Fibroblast of skin of abdomen (primary cell): ENCODE results near the gene MADCAM1.
A peak's percentile ranks its signal among the peaks of the same experiment; 100 is the strongest.

ENCODE experiments used
- DNase-seq: peaks from one replicate; pipeline ENCODE4 v3.0.0-alpha.2; 2013

MADCAM1 gene

GRCh38 chr19:508204-509150 lies 12.2 kb downstream of the MADCAM1 start:
- no peak for DNase-seq

GRCh38 chr19:510606-511100 lies 14.4 kb downstream of the MADCAM1 start:
- DNase-seq: peak; percentile 87

GRCh38 chr19:511101-511851 lies 15.0 kb downstream of the MADCAM1 start:
- peak; percentile 76 for DNase-seq

DNA sequence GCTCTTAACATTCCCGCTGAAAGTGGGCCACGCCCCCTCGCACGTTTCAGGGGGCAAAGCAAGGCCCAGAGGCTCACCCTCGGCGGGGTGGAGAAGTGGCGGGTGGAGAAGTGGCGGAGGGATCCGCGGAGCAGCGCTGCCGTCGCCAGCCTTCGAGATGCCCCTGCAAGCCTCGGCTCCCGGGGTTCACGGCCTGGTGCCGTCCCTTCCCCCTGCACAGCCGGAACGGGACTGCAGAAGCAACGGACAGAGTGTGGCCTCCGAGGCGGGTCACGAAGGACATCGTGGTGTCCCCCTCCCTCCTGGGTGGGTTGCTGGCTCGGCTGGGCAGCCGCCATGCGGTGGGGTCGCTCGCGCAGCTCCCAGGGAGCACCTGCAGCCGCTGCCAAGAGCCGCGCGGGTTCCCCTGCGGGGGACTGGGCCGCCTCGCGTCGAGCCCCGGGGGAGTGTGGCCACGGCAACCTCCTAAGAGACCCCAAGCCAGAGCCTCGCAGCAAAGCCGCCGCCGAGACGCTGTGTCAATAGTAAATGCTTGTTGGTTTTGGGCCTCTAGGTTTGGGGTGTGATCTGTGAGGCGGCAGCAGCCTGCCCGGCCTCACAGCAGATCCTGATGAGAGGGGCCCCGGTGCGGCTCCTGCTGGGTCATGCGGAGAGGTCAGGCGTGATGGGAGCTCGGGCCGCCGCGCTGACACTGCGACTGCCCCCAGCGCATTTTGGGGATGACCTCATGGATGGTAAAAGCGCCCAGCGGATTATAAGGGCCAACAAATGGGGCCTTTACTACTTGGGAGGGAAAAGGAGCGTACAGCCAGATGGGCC lies 16.5 kb downstream of the MADCAM1 start:
- DNase-seq: no peak

- no peak for DNase-seq
Measured at GRCh38 chr19:513368-514165, 17.3 kb downstream of the MADCAM1 start.

GRCh38 chr19:514166-514663 lies 17.9 kb downstream of the MADCAM1 start:
- no peak for DNase-seq

- DNase-seq: peak; percentile 98
Measured at GRCh38 chr19:517721-518597, 21.7 kb downstream of the MADCAM1 start.

- no peak for DNase-seq
Measured at GRCh38 chr19:518598-519231, 22.4 kb downstream of the MADCAM1 start.

- DNase-seq: no peak
Measured at GRCh38 chr19:519449-519865, 23.2 kb downstream of the MADCAM1 start.

GRCh38 chr19:522726-523125 lies 26.4 kb downstream of the MADCAM1 start:
- no peak for DNase-seq

DNA sequence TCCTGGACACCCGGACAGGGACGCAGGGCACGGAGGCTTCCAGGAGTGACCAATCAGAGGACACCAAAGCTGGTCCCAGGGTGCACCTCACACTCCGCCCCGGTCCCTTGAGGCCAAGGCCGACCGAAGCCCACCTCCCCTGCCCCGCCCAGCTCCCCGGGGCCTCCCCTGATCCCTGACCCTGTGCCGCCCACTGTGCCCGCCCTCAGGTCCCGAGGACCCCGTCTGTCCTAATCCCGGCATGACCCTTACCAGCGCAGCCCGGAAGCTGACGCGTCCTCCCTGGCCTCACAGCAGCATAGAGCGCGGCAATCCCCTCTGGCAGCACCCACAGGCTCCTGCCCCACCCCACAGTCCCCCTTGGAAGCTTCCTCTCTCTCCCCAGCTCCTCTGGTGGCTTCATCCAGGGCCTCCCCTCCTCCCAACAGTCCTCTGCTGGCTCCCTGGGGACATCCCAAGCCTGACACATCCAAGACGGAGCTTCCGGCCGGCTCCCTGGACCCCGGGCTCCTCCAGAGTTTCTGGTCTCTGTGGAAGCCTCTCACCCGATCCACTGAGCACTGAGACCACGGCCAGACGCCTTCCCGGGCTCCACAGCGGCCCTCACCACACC lies 27.9 kb downstream of the MADCAM1 start:
- peak; percentile 24 for DNase-seq

- no peak for DNase-seq
Measured at GRCh38 chr19:525029-525428, 28.7 kb downstream of the MADCAM1 start.

DNA sequence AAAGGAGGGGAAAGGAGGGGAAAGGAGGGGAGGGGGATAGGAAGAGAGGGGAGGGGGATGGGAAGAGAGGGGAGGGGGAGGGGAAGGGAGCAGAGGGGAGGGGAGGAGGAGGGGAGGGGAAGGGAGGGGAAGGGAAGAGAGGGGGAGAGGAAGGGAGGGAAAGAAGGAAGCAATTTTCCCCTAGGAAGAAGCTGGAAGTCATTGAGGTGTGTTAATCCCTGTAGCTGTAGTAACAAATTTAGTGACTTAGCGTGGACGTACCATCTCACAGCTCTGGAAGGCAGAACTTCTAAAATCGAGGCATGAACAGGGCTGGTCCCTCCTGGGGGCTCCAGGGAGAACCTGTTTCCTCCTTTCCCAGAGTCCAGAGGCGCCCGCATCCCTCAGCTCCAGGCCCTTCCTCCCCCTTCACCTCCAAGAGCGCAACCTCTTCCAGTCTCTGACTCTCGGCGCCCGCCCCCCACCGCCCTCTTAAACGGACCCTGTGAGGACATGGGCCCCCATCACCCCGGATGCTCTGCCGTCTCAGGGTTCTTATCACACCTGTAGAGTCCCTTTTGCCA lies 29.7 kb downstream of the MADCAM1 start:
- DNase-seq: no peak

DNA sequence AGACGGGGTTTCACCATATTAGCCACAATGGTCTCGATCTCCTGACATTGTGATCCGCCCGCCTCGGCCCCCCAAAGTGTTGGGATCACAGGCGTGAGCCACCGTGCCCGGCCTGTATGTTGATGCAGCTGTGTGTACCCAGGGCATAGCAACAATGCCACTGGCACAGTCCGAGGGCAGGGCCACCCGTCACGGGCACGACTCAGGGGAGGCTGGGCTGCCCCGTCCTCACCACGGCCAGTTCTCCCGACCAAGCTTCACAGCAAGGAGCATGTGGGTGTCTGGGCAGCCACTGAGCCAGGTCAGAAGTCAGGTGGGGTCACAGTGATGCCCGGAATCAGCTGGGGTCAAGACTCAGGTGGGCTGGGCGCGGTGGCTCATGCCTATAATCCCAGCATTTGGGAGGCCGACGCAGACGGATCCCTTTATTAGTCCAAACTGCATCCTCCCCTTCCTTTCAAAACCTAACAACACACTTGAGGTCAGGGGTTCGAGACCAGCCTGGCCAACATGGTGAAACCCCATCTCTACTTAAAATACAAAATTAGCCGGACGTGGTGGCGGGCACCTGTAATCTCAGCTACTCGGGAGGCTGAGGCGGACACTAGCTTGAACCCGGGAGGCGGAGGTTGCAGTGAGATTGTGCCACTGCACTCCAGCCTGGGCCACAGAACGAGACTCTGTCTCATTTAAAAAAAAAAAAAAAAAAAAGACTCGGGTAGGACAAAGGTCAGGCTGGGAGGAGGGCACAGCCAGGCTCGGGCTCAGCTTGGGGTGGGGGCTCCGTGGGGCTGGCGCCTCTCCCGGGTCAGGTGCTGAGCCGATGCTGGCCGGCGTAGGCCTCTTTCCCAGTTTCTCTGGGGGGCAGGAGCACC lies 34.1 kb downstream of the MADCAM1 start:
- no peak for DNase-seq

- peak; percentile 84 for DNase-seq
Measured at GRCh38 chr19:531009-531752, 34.9 kb downstream of the MADCAM1 start.

DNA sequence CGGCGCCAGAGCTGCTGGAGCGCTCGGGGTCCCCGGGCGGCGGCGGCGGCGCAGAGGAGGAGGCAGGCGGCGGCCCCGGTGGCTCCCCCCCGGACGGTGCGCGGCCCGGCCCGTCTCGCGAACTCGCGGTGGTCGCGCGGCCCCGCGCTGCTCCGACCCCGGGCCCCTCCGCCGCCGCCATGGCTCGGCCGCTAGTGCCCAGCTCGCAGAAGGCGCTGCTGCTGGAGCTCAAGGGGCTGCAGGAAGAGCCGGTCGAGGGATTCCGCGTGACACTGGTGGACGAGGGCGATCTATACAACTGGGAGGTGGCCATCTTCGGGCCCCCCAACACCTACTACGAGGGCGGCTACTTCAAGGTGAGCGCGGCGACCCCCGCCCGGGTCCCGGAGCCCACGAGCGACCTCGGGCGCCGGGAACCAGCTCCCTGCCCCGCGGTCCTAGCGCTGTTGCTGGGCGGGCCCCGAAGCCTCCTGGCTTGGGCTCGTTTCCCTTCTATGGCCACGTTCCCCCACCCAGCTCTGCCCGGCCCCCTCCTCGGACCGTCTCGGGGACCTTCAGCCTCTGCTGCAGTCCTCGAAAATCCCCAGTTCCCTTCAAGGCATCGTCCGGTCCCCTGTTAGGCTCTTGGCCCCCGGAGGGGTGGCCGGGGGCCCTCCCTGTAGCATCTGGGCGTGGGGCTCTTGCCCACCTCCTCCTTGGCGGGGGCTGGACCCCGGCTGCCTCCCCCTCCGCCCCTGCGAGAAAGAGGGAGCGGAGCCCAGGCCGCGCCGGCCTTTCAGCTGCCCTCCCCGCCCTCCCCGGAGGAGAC lies 35.7 kb downstream of the MADCAM1 start, which contains the start of gene CDC34:
Gene CDC34 (plus strand): TSS at position 8 of the 808 bp plus-strand sequence. CDS start 172 bp downstream, at position 180.
- DNase-seq: no peak
